ENCODE data around the gene LDB2. TPM values are rescaled to one million over a fixed set of nuclear protein-coding genes. Genes with fewer than 3 reads are reported as not detected.

LDB2 gene
- total and polyA plus RNA-seq, 2 of the 8 experiments (the other 6 are each of a cell fraction or from before 2014, with no cell fraction given), result 57.0 to 140 TPM

GRCh38 chr4:16574981-16575380 lies 323.5 kb downstream of the LDB2 start (continued):
- TF ChIP-seq CHD7 (IDR thresholded peaks at IDR 0.05; ENCODE audit: insufficient replicate concordance, low read length) (no peak), EGR1 (IDR thresholded peaks at IDR 0.05; ENCODE audit: borderline replicate concordance, low read depth, low read length) (no peak), CBX5 (IDR thresholded peaks at IDR 0.05; ENCODE audit: low read depth, low read length) (no peak), GABPA (IDR thresholded peaks at IDR 0.05; ENCODE audit: borderline replicate concordance, insufficient read depth, low read length) (no peak), ZNF274 (IDR thresholded peaks at IDR 0.05; ENCODE audit: borderline replicate concordance, extremely low read depth, low read length) (no peak), GTF2F1 (IDR thresholded peaks at IDR 0.05; ENCODE audit: borderline replicate concordance, low read depth, low read length) (no peak), ATF3 (IDR thresholded peaks at IDR 0.05; ENCODE audit: insufficient read depth, low read depth, low read length) (no peak), RXRA (IDR thresholded peaks at IDR 0.05; ENCODE audit: insufficient read depth, low read depth, low read length) (no peak), KDM1A (IDR thresholded peaks at IDR 0.05; ENCODE audit: borderline replicate concordance, low read length) (no peak), FOSL1 (IDR thresholded peaks at IDR 0.05; ENCODE audit: insufficient read depth, low read depth, low read length) (no peak), POLR2AphosphoS5 (IDR thresholded peaks at IDR 0.05; ENCODE audit: low read depth, low read length) (no peak), POLR2A (IDR thresholded peaks at IDR 0.05; ENCODE audit: control extremely low read depth in 1 of 2, low read depth in 2 of 2, low read length in 2 of 2) (no peak)

All from H1 (cell line).